Upper lobe of right lung (tissue), 1 donor: ENCODE results near the gene AGBL1. TPM values are rescaled to one million over a fixed set of nuclear protein-coding genes. Genes with fewer than 3 reads are reported as not detected.

Experiments used
- ATAC-seq: fragments of 200-7000 bp; cut with Tn5 transposase; one replicate; pipeline ENCODE4 v1.9.1; 2020; ENCODE audit warnings: mild to moderate bottlenecking, moderate library complexity
- DNase-seq: peaks from one replicate; pipeline ENCODE4 v3.0.0-alpha.2; 2020
- H3K27ac ChIP-seq: fragments of 200-600 bp; one replicate; pipeline ENCODE4 v1.8.0; 2022
- H3K27me3 ChIP-seq: fragments of 200-600 bp; one replicate; pipeline ENCODE4 v1.8.0; 2022; ENCODE audit warnings: mild to moderate bottlenecking
- H3K36me3 ChIP-seq: fragments of 200-600 bp; one replicate; pipeline ENCODE4 v1.8.0; 2022
- H3K4me1 ChIP-seq: fragments of 200-600 bp; one replicate; pipeline ENCODE4 v1.8.0; 2022
- H3K4me3 ChIP-seq: fragments of 200-600 bp; one replicate; pipeline ENCODE4 v1.8.0; 2022; ENCODE audit warnings: mild to moderate bottlenecking
- H3K9me3 ChIP-seq: fragments of 200-600 bp; one replicate; pipeline ENCODE4 v1.8.0; 2022
- CTCF ChIP-seq: fragments of 200-600 bp; IDR thresholded peaks from one replicate; pipeline ENCODE4 v1.8.0; 2022; ENCODE audit warnings: antibody characterized with exemption
- intact Hi-C: fragments of 100-400 bp; cut with DNase I; formaldehyde crosslinking; loops from one replicate; pipeline ENCODE4 v1.11.0; 2022
- total RNA-seq: library from RNA; stranded (reverse); fragmentation: NEBNext Ultra II Directional; extraction: Animal tissue kit (Norgen Biotek cat#: 25700); gene quantifications from one replicate; pipeline ENCODE4 v1.2.1, GENCODE V29; 2021
- donor health status: DM: no; HTN: yes; CAD: no; lungs with severe emphysema.

AGBL1 gene
- total RNA-seq, 1 donor from 2014 or later, result 6.5 TPM

DNA sequence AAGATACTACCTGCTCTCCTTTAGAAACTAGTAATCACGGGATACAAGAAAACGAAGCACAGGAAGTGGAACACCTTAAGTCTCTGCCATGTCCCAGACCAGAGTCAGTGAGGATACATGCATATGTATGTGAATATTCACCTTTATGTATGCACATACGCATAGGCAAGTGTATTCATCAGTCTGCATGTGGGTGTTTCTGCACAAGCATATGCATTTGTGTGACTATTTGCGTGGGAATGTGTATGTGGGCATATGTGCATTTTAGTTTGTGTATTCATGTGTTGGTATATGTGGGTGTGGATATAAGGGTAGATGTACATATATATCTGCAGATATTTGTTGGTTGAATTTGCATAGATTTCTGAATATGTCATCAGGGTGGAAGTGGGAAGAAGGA, 889.7 kb downstream of the AGBL1 start:
- Histone ChIP-seq H3K4me1 (no peaks in the 10 kb centered on the region), H3K36me3 (no peaks in the 10 kb centered on the region), H3K9me3 (no peaks in the 10 kb centered on the region), H3K27me3 (no peaks in the 10 kb centered on the region), H3K4me3 (no peak overlapping the region), H3K27ac (no peak overlapping the region)
- intact Hi-C loops, result no loop called here
- DNase-seq, result no peak
- ATAC-seq, result no peak
- no peak for TF ChIP-seq CTCF

DNA sequence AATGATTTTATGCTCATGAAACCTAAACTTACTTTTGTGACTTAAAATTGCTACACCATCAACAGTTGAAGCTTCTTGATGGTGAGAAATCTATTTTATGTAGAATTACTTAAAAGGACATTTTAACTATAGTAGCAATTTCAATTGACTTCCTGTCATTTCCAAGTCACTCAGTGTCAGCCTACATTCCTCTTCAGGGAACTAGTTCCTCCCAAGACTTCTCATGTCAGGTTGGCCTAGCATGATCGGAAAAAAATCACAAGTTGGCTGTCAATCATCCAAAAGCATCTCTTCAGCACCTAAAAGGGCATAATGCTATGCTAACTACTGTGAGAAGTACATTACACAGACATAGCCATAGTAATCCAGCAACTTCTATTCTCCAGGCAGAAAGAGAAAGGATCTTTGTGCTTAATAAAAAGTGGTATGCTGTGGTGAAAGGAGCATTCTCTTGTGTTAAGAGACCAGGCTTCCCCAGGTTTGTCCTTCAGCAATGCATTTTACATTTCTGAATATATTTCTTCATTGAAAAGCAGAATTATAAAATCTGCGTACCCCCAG, 893.7 kb downstream of the AGBL1 start:
- ATAC-seq (no peak), DNase-seq (no peak)
- intact Hi-C loops, result no loop called here
- Histone ChIP-seq H3K4me3 (no peak overlapping the region), H3K27ac (no peak overlapping the region), H3K27me3 (no peaks in the 10 kb centered on the region), H3K4me1 (no peaks in the 10 kb centered on the region), H3K9me3 (no peaks in the 10 kb centered on the region), H3K36me3 (no peaks in the 10 kb centered on the region)
- no peak for TF ChIP-seq CTCF

- ATAC-seq, result no peak
- H3K4me3 ChIP-seq, result no peak overlapping the region
- no peak for TF ChIP-seq CTCF
These were observed 908.4 kb downstream of the AGBL1 start for GRCh38 chr15:86988033-86988432.

DNA sequence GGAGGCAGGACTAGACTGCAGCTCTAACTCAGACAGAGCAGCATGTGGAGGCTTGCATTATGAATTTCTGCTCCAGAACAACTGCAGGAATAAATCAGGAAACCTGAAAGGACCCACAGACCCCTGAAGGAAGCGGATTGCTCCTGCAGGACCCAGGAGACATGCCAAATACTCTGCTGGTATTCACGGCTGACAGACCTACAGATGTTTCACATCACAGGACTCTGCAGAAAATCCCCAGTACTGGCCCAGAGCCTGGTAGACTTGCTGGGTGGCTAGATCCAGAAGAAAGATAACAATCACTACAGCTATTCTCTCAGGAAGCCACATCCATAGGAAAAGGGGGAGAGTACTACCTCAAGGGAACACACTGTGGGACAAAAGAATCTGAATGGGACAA, 942.1 kb downstream of the AGBL1 start:
- intact Hi-C loops, result no loop called here
- no peak overlapping the region for H3K27ac ChIP-seq
- H3K36me3 ChIP-seq, result no peaks in the 10 kb centered on the region
- no peaks in the 10 kb centered on the region for H3K27me3 ChIP-seq
- no peak for TF ChIP-seq CTCF
- H3K9me3 ChIP-seq, result peaks cover 5% of the 10 kb centered on the region
- H3K4me3 ChIP-seq, result no peak overlapping the region
- ATAC-seq, result no peak
- no peaks in the 10 kb centered on the region for H3K4me1 ChIP-seq
- DNase-seq, result no peak

More at GRCh38 chr15:86988033-86988432, 908.4 kb downstream of the AGBL1 start:
- Histone ChIP-seq H3K27me3 (no peaks in the 10 kb centered on the region), H3K36me3 (no peaks in the 10 kb centered on the region), H3K4me1 (no peaks in the 10 kb centered on the region), H3K9me3 (no peaks in the 10 kb centered on the region), H3K27ac (no peak overlapping the region)
- intact Hi-C loops, result no loop called here
- no peak for DNase-seq

GRCh38 chr15:87031540-87032230, 952.0 kb downstream of the AGBL1 start:
- intact Hi-C loops, result no loop called here

More at GRCh38 chr15:87031540-87032230, 952.0 kb downstream of the AGBL1 start:
- ATAC-seq (no peak), DNase-seq (no peak)
- H3K27me3 ChIP-seq, result no peaks in the 10 kb centered on the region
- H3K9me3 ChIP-seq, result no peaks in the 10 kb centered on the region
- H3K36me3 ChIP-seq, result no peaks in the 10 kb centered on the region
- no peaks in the 10 kb centered on the region for H3K4me1 ChIP-seq
- no peak for TF ChIP-seq CTCF
- no peak overlapping the region for H3K4me3 ChIP-seq
- no peak overlapping the region for H3K27ac ChIP-seq
